HG03039 (cell line): ENCODE results near the gene ZFTA.
"Not testable (repeated sequence)": the region's sequence is repeated elsewhere in the genome, so short reads cannot be mapped to it uniquely, and the experiment has no call there.

ENCODE experiments used
- ATAC-seq: cut with Tn5 transposase; IDR thresholded peaks from one replicate; pipeline ENCODE4 v1.9.1; 2021; ENCODE audit warnings: mild to moderate bottlenecking, moderate library complexity; ENCODE audit not compliant: unreplicated experiment

The ZFTA gene

DNA sequence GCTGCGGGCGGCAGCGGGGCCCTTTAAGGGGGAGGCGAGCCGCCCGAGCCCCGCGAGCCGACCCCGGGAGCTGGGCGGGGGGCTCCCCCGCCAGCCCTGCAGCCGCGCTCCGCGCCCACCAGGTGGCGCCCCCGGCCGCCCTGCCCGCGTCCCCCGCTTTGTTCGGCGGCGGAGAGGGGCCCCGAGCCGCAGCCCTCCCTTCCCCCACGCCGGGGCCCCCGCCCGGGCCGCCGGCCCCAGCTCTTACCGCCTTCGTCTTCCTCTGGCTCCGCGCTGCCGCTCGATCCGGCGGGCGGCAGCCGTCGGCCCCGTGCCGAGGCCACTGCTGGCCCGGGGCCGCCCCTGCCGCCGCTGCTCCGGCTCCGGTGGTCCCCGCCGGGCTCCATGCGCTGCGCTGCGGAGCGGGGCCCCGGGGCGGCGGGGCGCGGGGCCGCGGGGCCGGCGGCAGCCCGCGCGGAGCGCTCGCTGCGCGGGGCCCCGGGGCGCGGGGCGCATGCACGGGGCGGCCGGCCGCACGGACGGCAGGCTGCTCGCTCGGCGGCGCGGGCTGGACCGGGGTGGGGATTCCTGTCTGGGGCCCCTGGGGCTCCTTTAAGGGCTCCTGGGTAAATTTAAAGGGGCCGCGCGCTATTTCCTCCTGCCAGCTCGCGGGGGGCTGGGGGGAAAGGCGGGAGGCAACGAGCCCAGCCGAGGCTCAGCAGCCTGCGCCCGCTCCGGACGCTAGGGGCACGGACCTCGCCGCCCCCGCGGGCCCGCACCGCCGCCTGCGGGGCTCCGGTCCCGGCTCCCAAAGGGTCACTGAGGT, at the start of gene ZFTA:
Gene ZFTA (minus strand): TSS at position 539 of the 805 bp plus-strand sequence. CDS start 153 bp downstream, at position 386.
- peak; percentile 49 for ATAC-seq

DNA sequence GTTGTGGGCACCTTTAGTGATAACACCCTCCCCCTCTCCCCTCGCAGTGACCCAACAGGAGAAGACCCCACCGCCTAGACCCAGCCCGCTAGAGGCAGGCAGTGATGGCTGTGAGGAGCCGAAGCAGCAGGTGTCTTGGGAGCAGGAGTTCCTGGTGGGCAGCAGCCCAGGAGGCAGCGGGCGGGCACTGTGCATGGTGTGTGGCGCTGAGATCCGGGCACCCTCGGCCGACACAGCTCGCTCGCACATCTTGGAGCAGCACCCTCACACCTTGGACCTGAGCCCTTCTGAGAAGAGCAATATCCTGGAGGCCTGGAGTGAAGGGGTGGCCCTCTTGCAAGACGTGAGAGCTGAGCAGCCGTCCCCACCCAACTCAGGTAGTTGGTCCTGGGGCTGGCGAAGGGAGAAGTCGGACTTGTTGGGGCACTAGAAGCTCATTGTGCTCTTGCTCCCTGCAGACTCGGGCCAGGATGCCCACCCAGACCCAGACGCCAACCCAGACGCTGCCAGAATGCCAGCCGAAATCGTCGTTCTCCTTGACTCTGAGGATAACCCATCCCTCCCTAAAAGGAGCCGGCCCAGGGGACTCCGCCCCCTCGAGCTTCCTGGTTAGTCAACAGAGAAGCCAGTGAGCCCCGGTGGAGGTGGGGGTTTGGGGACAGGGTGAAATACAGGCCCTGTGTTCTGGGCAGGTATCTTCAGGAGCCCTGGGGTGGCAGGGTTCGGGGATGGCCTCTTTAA, 49.4 kb upstream of the ZFTA start:
- ATAC-seq, result no peak

DNA sequence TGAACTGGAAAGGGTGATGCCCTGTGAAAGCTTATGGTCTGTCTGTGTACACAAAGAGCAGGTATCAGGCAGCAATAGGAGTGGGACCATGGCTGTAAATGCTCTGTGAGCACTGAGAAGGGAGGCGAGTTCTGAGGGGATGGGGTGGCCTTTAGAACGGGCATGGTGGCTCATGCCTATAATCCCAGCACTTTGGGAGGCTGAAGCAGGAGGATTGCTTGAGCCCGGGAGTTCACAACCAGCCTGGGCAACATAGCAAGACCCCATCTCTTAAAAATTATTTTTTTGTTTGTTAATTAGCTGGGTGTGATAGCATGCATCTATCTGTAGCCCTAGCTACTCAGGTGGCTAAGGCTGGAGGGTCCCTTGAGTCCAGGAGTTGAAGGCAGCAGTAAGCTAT, 48.2 kb upstream of the ZFTA start:
- ATAC-seq, result no peak

DNA sequence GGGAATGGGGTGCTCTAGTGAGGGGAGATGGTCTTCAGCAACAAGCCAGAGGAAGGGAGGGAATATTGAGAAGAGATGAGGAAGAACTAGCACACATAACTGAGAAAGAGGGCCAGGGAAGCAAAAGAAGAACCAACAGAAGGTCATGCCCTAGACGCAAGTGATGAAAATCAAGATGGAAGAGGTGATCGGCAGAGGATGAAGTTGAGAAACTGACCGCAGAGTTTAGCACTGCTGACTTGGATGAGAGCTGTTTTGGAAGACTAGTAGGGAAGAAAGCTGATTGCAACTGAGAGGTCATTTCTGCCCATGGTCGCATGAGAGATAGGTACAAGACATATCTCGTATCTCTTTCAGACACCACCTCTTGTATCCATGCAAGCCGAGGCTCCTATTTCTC, 47.6 kb upstream of the ZFTA start:
- ATAC-seq, result no peak

DNA sequence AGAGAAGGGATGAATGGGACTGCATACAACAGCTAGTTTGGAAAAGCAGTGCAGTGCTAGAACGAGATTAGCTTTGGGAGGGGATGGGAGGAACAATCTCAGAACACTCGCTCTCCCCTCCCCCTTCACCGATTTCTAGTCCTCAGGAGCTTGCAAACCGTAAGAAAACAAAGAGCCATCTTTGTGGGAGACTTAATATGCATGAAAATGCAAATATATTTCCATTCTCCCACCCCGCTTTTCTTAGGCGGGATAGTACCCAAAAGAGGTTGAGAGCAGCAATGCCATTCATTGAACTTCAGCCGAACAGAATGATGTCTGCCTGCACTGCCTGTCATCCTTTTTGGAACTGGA, 45.8 kb upstream of the ZFTA start:
- ATAC-seq, result no peak

DNA sequence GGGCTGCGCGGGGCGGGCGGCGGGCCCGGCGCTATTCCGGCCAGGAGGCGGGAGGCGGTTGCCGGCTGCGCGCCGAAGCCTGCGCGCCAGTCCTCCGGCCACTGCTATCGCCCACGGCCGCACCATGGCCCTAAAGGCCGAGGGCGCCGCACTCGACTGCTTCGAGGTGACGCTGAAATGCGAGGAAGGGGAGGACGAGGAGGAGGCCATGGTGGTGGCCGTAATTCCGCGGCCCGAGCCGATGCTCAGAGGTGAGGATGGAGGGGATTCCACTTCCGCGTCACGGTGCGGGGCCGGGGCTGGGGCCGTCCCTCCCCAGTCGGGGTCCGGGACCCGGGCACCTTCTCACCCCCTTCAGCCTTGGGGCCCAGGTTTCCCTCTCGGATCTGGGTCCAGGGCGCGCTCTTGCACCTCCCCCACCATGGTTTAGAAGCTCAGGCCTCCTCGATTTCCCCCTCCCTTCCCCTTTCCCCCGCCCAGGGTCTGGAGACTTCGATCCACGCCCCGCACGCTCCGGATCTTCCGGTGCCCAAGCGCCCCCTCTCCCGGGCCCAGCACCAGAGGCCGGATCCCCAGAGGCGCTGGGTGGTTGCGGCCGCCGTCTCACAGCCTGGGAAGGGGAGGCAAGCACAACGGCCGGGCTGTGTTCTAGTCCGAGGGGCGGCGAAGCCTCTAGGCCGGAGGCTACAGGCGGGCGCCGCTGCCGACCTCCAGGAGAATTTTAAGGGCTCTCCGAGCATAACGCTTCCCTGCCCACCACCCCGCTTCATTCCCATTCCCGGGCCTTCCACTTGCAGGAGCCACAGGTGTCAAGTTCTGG, 45.2 kb upstream of the ZFTA start:
- peak; percentile 32 for ATAC-seq

DNA sequence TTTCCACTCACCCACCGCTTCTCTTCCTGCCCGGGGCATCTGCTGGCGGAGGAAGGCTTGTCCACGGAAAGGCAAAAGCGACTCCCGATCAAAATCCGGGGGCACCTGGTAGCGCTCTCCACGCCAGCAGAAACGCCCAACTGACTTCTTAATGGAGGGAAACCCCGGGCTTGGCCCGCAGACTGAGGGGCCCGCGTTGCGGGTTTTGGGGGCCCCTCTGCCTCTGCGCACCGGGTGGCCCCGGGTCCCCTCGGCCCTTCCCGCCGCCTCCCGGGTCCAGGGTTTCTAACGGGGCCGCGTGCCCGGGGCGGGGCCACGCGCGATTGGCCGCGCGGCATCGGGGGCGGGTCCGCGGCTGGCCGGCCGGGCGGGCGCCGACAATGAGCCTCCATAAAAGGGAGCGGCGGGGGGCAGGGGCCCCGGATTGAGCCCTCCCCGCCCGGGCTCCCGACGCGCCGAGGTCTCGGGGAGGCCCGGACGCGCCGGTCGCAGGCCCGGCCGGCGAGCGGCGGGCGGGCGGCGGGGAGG, 44.5 kb upstream of the ZFTA start, which contains the start of gene SPINDOC:
Gene SPINDOC (plus strand): TSS at position 422 of the 528 bp plus-strand sequence. CDS start 231 bp downstream, outside the sequence.
- ATAC-seq, result peak; percentile 83

DNA sequence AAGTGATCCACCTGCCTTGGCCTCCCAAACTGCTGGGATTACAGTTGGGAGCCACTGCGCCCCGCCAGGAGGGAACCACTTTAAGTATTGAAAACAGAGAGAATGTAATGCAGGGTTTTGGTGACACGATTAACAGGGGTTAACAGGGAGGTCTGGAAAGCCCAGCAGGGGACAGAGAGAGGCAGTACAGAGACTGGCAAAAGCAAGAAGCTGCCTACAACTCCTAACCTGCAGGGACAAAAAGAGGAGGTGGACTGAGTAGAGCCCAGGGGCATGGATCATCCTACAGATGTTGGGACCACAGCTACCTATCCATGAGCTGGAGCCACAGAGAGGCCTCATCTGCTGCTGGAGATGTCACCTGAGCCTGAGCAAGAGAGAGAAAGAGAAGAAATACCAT, 42.9 kb upstream of the ZFTA start:
- ATAC-seq, result no peak

DNA sequence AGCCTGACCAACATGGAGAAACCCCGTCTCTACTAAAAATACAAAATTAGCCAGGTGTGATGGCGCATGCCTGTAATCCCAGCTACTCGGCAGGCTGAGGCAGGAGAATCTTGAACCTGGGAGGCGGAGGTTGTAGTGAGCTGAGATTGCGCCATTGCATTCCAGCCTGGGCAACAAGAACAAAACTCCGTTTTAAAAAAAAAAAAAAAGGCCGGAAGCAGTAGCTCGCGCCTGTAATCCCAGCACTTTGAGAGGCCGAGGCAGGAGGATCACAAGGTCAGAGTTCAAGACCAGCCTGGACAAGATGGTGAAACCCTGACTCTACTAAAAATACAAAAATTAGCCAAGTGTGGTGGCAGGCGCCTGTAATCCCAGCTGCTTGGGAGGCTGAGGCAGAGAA, 41.8 kb upstream of the ZFTA start:
- not testable (repeated sequence) for ATAC-seq

DNA sequence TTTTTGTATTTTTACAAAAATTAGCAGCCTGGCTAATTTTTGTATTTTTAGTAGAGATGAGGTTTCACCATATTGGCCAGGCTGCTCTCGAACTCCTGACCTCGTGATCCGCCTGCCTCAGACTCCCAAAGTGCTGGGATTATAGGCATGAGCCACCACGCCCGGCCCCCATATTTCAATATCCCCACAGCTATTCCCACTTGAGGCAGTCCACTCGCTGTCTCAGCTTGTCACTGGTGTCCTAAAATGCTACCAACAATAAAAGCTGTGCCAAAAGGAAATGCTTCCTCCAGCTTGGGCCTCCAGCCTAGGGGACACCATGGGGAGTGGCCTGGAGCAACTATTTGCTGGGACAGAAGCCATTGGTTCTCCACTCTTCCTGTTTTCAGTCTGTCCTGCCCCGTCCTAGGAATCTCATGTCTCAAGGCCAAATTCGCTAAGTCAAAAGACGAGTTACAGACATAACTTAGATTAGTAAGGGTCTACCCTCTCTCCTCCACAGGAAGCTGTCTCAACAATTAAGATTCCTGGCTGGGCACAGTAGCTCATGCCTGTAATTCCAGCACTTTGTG, 37.4 kb upstream of the ZFTA start:
- no peak for ATAC-seq

DNA sequence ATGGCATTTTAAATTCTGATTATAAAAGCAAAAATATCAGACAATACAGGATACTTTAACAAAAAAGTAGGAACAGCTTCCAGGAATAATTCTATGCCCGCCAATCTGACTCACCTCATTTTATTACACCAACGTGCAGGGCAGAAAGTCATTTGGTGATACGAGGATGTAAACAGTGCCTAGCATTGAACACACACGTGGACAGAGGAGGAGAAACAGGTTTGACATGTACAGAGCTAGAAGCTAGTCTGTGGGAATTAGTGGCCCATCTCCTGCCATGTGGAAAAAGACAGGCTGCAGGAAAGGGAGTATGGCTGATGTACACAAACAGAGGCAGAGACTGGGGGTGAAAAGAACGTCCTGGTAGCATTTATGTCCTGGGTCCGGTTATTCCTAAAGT, 35.7 kb upstream of the ZFTA start:
- ATAC-seq, result no peak

DNA sequence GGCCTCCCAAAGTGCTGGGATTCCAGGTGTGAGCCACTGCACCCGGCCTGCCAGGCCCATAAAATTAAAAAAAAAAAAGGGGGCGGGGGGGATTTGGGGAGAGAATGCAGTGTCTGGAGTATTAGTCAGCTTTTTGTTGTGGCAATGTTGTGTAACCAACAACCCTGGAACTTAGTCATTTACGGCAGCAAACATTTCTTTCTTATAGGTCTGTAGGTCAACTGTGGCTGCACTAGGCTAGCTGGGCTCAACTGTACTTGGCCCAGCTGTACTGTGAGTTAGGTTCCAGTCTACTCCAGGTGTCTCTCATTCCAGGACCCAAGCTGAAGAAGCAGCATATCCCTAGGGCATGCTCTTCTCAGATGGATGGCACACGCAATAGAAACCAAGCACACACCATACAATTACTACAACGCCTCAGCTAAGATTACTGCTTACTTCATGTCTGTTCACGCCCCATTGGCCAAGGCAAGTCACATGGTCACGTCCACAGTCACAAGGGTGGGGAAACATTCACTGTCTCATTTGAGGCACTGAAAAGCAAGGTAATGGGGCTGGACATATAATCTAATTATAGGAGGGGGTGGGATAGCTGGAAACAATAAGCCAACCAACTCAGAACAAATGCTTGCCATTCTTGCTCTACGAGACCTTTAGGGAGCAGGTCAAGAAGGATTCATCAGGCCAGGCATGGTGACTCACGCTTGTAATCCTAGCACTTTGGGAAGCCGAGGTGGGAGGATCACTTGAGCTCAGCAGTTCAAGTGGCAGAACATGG, 34.3 kb upstream of the ZFTA start:
- ATAC-seq, result no peak

DNA sequence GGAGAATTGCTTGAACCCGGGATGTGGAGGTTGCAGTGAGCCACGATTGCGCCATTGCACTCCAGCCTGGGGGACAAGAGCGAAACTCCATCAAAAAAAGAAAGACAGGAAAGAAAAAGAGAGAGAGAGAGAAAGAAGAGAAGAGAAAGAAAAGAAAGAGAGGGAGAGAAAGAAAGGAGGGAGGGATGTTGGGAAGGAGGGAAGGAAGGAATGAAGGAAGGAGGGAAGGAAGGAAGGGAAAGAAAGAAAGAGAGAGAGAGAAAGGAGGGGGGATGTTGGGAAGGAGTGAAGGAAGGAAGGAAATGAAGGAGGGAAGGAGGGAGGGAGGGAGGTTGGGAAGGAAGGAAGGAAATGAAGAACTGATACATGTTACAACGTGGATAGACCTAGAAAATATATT, 32.3 kb upstream of the ZFTA start:
- ATAC-seq, result no peak

DNA sequence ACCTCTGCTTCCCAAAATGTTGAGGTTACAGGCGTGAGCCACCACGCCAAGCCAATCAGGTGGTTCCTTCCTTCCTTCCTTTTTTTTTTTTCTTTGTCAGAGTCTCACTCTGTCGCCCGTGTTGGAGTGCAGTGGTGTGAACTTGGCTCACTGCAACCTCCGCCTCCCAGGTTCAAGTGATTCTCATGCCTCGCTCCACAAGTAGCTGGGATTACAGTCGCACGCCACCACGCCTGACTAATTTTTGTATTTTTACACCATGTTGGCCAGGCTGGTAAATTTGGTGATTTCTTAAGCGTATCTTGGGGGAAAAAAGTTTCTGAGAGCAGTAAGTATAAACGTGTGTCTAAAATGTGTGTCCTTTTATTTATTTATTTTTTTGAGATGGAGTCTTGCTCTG, 26.5 kb upstream of the ZFTA start:
- ATAC-seq, result no peak

DNA sequence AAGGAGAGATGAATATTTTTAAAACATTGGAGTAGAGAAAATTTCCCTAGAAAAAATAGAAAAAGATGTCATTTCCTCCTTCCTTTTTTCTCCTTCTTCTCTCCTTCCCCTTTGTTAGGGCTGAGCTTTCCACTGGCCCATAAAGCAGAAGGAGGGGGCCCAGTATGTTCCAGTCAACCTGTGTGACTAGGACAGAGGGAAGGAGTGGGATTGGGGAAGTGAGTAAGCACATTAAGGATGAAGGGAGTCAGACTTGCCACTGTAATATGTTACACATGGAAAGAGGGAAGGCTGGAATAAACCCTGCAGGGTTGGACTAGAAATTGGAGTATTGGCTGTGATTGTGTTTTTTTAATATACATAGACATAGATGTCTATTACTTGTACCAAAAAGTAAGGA, 24.6 kb upstream of the ZFTA start:
- no peak for ATAC-seq

DNA sequence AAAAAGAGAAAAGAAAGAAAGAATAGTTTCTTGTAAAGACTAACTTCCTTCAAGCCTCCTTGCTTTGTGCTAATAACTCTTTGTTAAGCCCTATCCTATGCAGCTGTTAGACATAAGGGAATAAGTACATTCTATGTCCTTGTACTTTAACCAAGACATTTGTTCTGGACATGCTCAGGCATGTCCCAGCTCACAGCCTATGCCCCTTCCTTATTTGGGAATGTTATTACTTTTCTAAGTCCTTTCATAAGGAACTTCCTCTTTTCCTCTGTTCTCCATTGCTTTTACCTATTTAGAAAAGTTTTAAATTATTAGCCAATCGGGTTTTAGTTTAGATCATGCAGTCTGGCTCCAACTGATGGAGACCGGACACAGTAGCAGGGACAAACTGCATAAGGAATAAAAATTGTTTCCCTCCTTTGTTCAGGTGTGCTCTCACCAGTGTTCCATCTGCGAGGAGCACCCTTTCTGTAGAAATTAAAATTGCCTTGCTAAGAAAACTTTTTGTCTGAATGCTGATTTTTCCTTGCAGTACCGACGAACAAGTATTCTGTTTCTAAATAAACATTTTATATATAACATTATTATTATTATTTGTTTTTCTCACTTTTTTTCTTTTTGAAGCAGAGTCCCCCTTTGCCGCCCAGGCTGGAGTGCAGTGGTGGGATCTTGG, 23.1 kb upstream of the ZFTA start:
- ATAC-seq, result no peak

DNA sequence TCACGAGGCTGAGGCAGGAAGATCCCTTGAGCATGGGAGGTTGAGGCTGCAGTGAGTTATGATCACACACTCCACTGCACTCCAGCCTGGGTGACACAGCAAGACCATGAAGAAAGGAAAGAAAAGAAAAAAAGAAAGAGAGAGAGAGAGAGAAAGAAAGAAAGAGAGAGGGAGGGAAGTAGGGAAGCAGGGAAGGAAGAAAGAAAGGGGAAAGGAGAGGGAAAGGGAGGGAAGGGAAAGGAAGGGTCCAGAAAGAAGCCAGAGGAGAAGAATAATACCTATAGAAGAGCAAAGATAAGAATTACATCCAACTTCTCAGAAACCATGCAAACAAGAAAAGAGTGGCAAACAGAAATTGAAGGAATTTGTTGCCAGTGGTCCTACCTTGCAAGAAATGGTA, 17.2 kb upstream of the ZFTA start:
- ATAC-seq, result no peak

DNA sequence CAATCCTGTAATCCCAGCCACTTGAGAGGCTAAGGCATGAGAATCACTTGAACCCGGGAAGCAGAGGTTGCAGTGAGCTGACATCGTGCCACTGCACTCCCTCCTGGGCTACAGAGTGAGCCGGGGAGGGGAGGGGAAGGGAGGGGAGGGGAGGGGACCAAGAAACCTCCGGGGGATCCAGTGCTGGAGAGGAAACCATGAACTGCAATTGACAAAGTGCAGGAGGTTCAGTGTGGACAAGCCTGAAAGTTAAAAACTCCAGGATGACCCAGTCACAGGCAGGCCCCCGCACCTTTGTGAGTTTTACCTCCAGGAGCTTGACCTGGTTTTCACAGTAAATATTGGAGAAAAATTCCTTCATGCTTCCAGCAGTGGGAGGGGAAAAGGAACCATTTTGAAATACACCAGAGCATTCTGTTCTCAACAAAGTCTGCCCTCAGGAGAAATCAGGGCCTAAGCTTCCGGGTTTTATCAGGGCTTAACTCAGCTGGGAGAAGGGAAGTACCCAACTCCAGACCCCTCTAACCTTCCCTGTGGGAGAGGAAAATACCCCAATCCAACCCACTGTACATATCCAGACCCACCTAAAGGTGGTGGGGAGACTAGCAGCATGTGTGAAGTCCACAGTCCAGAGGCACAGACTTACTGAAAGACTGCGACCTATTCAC, 15.5 kb upstream of the ZFTA start:
- no peak for ATAC-seq

DNA sequence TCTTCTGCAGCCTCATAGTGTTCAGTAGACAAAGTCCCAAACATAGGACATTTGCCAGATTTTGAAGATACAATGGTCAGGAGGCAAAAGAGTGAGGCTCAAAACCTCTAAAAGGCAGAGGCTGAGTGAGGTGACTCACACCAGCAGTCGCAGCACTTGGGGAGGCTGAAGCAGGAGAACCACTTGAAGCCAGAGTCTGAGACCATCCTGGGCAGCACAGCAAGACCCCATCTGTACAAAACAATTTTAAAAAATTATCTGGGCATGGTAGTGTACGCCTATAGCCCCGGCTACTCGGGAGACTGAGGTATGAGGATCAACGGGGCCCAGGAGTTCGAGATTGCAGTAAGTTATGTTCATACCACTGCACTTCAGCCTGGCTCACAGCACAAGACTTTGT, 14.2 kb upstream of the ZFTA start:
- no peak for ATAC-seq
